HS-5 (cell line): ENCODE measurements around the gene STK10.
A peak's percentile ranks its signal among the peaks of the same experiment; 100 is the strongest.

Source experiments
- DNase-seq: peaks from one replicate; pipeline ENCODE4 v3.0.0-alpha.2; 2012; ENCODE audit warnings: low read depth

The STK10 gene

DNA sequence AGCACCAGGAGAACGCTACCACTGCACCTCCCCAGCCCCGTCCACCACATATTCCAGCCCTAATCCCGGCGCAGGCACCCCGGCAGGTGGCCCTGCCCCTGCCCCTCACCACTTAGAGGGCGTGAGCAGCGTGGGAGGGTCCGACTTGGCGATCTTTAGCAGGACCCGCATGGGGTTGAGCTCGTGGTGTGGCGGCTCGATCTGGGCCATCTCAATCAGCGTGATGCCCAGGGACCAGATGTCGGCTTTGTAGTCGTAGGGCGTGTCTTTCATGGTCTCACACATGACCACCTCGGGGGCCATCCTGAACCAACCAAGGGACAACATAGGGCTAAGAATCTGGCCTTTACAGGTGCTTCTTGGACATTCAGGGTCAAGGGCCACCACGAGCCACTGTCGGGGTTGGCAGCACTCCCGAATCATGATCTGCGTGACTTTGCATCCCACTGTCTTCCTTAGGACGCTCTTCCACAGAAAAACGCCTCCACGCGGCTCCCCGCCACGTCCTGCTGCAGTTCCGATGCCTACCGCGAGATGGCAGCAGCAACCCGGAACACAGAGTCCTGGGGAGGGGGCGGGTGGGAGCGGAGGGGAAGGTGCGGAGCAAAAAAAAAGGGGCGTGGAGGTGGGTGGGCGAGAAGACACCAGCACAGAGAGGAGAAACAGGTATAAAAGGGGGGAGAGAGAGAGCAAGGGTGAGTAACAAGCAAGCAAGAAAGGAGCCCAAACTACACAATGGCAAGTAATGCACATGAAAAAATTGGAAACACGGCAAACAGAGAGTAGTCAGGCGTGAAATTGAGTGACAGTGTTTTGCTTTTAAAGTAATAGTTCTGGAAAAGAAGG, 81.3 kb downstream of the STK10 start:
- DNase-seq: no peak

DNA sequence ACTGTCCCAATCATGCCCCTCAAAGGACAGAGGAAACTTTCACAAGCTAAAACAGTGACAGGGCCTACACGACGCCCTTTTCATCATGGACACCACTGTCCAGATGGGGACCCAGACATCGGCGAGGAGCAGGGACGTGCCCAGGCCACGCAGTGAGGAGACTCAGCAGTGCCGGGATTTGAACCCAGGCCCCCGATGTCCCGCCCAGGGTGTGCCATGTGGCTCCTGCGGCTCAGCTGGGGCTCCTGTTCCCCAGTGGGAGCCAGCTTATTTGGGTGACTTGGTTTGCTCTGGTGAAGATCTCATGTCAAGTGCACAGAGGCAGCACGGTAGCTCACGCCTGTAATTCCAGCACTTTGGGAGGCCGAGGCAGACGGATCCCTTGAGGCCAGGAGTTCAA, 82.2 kb downstream of the STK10 start:
- DNase-seq: no peak

DNA sequence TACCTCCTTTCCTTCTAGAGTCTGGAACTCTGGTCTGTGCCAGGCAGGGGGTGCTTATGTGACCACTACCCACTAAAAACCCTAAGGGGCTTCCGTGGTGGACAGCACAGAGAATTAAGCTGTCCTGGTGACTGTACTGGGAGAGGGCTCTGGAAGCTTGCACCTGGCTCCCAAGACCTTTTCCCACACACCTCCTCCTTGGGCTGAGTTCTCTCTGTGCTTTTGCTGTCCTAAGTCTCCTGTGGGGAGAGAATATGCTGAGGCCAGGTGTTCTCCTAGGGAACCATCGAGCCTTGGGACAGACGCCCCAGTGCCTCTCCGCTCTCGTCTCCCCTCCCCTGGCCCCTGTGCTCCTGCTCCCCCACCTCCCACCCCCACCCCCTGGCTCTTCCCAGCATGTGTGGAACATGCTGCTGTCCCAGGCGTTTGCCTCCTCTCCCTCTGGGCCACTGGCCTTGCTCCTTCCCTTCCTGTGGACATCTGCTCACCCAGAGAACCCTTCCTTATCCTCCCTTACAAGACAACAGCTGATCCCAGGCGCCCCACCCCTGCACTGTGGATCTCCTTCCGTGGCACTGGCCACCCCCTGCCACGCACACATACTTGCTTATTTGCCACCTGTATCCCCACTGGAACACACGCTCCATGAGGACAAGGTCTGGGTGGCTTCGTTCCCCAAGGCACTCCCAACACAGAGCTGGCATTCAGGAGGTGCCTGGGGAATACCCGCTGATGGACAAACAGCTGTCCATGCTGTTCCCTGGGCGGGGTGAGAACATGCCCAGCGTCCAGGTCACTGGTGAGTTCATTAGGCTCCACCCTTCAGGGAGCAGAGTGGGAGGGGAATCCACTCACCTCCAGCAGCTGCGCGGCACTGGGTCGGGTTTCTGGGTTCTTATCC, 83.0 kb downstream of the STK10 start:
- DNase-seq: no peak

DNA sequence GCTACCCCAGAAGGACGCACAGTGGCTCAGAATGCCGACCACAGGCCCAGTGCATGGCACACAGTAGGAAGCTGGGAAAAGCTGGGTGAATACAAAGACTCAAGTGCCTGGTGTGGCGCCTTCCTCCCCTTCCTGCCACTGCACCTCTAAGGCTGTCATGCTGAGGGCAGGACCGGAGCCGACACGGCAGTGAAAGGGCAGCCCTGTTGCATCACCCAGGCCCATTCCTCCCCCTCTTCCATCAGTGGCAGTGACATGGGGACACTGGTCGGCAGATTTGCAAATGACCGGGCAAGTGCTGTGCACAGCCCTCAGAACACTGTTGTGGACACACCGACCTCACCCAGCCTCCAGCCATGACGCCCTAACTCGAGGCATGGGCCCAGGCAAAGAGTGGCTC, 84.0 kb downstream of the STK10 start:
- DNase-seq: no peak

DNA sequence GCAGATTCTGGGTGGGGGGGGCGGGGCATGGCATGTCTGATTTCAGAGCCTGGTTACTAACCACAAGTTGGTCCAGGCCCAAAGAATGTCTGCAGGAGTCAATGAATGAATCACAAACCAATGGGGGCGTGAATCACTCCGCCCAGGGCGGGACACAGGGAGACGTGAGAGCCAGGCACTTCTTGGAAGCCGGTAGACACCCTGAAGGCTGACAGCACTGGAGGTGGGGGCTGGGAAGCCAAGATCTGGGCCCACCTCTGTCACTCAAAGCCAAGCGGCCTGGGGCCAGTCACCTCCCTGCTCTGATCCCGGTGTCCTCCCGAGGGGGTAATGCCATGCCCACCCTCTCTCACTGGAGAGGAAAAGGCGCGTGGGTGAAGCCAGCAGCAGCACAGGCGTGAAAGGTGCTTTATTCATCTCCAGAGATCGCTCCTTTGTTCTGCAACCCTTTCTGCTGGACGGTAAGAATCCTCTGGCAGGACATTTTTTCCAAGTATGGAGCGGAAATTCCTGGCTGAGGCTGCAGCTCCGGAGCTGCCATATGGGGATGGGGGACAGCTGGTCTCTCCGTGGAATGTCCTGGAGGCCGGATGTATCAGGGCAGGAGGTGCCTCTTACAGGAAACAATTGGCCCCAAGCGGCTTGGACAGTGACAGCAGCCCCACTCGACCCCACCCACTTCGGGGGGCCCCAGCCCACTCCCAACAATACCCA, 85.0 kb downstream of the STK10 start:
- peak; percentile 89 for DNase-seq

DNA sequence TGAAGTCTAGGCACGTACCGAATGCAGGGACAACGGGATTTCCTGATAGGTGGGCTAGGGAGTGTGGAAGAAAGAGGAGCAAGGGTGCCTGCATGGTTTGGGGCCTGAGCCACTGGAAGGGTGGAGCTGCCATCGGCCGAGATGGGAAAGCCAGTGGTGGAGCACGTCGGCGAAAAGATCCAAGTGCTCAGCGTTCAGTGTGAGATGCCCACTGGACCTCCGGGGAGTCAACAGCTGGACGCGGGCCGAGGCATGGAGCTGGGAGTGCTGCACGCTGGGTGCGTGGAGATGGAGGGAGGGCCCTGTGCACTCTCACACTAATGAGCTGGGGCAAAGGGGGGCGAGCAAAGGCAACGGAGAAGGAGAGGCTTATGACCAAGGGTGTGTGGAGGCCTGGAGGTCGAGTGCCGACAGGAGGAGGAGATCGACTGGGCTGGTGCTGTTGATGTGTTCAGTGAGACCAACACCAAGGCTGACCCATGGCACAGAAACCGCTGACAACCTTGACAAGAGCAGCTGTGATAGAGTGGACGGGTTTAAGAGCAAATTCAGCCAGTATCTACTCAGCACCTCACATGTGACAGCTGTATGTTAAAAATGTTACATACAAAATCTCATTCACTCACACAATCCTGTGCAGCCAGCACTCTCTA, 85.7 kb downstream of the STK10 start:
- DNase-seq: no peak

DNA sequence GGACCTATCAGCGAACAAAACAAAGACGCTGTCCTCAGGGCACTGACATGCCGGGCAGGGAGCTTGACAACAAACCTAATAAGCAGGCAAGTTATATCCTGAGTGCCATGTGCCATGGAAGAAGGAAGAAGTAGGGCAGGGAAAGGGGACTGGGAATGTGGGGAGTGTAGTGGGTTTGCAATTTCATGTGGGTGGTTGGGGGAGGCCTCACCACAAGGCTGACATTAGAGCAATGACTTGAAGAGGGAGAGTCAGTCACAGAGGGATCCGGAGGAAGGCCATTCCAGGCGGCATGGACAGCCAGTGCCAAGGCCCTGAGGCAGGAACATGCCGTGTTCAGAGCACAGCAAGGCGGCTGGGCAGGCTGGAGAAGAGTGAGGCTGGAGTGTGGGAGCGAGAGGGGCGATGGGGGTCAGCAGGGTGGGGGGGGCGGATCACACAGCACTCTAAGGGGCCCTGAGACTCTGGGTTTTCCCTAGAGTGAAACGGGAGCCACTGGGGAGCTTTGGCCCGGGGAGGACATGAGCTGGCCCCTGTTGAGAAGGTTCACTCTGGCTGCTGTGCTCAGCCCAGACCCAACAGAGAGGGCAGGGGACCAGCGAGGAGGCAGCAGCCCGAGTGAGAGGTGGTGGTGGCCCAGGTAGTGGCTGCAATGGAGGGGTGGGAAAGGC, 86.3 kb downstream of the STK10 start:
- no peak for DNase-seq

DNA sequence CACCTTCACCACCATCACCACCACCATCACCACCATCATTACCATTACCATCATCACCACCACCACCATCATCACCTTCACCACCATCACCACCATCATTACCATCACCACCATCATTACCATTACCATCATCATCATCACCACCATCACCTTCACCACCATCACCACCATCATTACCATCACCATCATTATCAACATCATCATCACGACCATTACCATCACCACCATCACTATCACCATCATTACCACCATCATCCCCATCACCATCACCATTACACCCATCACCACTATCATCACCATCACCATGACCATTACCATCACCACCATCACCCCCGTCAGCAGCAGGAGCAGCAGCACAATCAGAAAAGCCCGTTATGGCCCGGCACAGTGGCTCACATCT, 89.1 kb downstream of the STK10 start:
- DNase-seq: no peak

DNA sequence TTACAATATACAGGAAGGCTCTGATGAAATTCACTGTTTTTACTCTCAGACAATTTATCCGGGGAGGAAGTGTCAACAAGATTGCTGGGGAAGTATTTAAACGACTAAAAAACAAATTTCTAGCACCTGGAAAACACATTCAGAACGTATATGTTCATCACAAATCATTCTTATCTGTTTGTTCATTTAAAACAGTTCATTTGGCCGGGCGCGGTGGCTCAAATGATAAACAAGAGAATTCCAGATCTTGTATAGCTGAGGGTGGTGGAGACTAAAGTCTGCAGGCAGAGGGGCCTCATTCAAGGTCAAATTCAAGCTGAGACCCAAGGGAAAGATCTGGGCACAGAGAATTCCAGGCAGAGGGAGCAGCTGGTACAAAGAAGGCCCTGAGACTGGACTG, 90.0 kb downstream of the STK10 start:
- no peak for DNase-seq

DNA sequence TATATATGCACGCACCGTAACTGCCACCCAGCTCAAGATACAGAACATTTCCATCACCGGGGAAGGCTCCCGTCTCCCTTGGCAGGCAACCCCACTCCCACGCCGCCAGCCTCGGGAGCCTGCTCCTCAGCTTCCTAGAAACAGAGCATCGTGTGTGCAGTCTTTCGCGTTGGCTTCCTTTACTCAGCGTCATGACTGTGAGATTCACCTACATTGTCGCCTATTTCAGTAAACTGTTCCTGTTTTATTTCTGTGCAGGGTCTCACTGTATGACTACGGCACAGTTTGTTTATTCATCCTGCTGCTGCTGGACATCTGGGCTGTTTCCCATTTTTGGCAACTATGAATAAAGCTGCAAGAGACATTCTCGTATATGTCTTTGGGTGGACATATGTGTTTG, 90.7 kb downstream of the STK10 start:
- DNase-seq: no peak

DNA sequence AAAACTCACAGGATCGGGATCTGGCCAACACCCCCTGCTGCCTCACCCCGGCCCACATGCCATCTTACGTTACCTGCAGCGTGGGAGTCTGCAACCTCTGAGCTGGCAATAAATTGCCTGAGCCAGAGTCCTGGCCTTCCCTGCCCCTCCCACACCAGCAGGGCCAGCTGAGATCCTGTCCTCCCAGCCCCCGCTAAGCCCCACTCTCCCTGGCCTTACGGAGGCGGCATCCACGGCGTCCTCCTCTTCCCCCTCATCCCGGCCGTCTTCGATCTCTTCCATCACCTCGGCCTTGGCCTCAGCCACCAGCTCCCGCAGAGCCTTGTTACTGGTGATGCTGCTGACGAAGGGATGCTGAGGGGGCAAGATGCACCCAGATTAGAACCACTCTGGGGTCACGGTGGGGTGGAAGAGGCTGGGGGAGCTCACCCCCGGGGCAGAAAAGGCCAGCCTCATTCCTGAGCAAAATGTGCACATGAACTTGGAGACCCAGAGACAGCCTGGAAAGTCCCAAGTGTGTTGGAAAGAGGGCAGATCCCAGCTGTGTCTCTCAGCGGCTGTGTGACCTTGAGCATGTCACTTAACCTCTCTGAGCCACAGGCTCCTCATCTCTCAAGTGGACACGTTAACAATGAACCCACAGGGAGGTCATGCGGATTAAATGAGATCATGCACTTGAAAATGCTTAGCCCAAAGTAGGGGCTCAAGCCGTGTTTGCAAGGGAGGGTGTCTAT, 91.7 kb downstream of the STK10 start:
- DNase-seq: no peak

DNA sequence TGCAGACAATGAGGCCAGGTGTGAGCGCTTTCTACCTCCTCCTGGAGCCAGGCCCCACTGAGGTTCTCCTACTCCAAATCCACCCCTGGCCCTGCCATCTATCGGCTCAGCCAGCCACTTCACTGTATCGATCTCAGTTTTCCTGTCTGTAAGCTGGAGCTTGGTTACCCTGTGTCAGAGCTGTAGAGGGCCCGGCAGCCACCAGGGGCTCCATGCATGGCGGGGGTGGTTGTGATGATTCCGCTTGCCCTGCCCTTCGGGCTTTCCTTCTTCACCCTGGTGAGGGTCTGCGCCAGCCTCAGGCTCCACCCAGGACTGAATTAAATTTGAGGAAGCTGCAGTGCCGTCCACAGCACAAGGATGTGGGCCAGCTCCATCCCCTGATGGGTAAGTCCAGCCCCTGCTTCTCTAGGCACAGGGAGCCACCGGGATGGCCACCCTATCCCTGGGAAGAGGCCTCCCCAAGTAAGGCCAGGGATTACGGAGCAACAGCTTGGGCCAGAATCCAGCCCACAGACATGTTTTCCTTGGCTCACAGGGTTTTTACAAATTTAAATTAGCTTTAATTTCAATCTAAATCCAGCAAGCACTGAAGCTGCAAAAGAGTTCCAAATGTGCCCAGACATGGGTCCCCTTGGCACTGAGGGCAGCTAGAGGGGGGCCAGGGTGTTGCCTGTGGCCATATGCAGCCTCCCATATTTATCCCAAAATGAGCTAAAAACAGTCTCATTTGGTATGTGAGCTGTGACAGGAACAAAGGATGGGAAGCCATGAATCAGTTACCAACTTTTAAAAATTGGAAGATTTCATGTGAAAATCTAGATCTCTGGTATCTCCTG, 92.4 kb downstream of the STK10 start:
- DNase-seq: no peak

DNA sequence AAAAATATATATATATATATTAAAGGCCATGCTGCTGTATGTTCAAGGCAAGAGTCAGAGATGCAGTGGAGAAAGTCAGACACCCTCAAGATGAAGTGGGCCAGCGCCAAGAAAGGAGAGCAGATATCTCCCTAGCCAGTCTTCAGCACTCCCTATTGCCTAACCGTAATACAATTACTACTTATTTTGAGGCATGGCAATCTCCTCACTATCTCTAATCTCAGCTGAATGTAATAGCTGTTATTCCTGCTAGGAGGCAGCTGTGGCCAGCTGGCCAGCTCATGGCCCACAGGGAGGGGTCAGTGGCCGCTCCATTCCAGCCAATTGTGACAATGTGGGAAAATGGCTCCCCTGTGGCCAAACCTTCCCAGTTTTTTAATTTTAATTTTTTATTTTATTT, 94.1 kb downstream of the STK10 start:
- DNase-seq: no peak

DNA sequence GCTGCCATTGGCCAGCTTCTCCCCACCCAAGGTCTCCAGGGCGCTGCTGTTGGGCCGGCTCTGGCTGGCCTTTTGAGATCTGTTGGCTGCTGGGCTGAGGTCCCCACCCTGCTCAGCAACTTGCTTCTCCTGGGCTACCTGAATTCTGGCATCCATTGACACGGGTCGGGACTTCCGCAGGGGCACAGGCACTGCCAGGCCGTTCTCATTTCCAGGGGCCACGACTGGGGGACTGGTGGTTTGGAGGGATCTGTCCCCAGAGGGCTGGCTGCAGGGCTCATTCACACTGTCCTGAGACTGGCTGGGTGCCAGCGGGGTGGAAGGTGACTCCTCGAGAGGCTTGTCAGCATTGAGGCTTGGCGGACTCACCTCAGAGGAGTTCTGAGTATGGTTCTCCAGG, 94.5 kb downstream of the STK10 start:
- DNase-seq: no peak

DNA sequence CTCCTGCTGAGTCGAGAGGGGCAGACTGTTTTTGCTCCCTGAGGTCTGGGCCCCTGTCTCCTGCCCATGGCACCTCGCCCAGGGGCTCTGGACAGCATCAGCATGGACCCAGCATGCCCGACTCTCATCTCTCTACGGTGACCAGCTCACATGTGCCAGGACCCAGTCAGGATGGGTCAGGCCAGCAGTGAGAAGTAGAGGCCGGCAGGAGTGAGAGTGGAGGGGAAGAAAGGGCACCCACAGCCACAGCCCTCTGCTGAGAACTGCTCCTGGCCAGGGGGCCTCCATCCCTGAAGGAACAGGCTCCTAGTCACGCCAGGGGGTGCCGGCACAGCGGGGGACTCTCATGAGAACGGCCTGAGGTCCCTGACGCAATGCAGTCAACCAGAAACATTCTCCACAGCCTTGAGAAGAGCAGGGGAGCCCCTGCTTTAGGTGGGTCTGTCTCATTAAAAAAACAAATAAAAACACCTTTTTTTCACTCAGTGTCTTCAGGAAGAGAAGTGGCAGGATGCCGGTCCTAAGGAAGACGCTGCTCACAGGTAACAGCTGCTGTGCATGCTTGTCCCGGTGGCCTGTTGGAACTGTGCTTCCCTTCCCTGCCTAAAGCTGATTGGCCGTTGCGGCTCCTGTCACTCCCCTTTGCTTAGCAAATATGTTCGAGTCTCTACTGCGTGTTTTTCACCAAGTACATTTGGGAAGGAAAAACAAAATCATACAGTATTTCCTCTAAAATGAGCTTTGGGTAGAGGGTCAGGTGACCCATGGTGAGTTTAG, 95.9 kb downstream of the STK10 start:
- DNase-seq: no peak

DNA sequence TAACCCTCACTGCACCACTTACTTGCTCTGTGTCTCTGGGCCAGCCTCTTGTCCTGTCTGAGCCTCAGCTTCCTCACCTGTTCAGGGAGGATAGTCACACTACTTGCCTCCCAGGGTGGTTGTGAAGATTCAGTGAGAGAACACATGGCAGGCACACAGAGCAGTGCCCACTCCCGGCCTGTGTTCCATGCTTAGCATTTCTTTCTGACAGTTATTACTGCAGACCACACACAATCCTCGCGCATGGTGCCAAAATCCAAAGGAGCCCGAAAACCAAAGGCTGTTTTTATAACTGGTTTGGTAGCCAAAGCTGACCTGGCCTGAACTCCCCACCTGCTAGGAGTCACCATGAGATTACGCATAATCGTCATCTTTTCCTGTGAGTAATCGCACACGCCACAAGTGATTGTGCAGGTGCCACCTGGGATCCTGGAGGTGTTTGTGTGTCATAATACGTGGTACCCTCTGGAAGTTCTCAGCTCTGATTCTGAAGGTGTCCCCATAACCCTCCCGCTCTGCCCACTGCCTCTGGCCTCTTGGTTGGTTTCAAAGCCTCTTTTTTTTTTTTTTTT, 97.0 kb downstream of the STK10 start:
- DNase-seq: no peak

DNA sequence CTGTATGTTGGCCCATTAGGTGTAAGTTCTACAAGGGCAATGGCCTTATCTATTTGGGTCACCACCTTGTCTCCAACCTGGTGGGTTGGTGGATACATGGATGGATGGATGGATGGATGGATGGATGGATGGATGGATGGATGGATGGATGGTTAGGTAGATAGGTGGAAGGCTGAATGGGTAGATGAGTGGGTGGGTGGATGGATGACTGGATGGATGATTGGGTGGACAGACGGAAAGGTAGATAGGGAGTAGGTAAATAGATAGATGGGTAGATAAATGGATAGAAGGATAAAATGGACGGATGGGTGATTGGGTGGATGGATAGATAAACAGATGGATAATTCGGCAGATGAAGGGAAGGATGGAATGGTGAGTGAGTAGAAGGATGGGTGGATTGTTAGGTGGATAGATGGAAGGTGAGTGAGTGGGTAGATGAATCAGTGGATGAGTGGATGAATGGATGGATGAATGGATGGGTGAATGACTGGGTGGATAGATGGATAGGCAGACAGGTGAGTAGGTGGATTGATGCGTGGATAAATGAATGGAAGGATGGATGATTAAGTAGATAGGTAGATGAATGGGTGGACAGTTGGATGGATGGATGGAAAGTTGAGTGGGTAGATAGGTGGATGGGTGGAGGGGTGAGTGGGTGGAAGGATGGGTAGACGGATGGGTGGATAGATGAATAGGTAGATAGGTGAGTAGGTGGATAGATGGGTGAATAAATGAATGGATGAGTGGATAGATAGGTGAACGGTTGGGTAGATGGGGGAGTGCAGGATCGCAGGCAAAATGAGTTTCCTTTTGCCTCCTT, 98.5 kb downstream of the STK10 start:
- no peak for DNase-seq

DNA sequence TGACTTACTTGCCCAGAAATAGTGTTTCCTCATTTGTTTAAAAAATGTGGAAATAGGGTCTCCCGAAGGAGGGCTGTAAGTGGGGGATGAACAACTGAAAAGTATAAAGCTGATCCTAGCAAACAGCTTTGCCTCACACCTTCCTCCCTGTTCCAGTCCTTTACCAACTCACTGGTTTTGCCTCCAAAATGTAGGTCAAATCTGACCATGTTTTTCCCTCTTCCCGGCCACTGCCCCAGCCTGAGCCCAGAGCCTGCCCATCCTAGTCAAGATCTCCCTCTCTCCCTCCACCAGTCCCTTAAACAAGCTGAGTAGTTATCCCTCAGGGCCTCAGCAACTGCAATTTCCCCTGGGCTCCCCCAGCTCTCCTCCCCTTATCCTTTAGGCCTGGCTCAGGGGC, 99.2 kb downstream of the STK10 start:
- DNase-seq: no peak
